Type B pancreatic cell (in vitro differentiated cells): ENCODE data around the gene MACROD1. TPM values are rescaled to one million over a fixed set of nuclear protein-coding genes. Genes with fewer than 3 reads are reported as not detected.

Source experiments
- DNase-seq: peaks from one replicate; pipeline ENCODE4 v3.0.0; 2021; ENCODE audit warnings: mixed read lengths; ENCODE audit not compliant: unreplicated experiment; ENCODE audit errors: extremely low spot score
- H3K27ac Mint-ChIP-seq: 2 replicates; pipeline ENCODE4 v1.8.0; 2021; ENCODE audit warnings: mild to moderate bottlenecking, mixed read lengths
- H3K27me3 Mint-ChIP-seq: 2 replicates; pipeline ENCODE4 v1.8.0; 2021; ENCODE audit warnings: mixed read lengths
- H3K36me3 Mint-ChIP-seq: 2 replicates; pipeline ENCODE4 v1.8.0; 2021; ENCODE audit warnings: mixed read lengths
- H3K4me1 Mint-ChIP-seq: one replicate; pipeline ENCODE4 v1.8.0; 2021; ENCODE audit warnings: mixed read lengths; ENCODE audit not compliant: unreplicated experiment
- H3K4me3 Mint-ChIP-seq: 2 replicates; pipeline ENCODE4 v1.8.0; 2021; ENCODE audit warnings: mild to moderate bottlenecking, mixed read lengths
- H3K9me3 Mint-ChIP-seq: 2 replicates; pipeline ENCODE4 v1.8.0; 2021; ENCODE audit warnings: mixed read lengths
- total RNA-seq: library from RNA; stranded (reverse); gene quantifications from 2 replicates; pipeline ENCODE4 v1.2.1, GENCODE V29; 2021; ENCODE audit warnings: low replicate concordance
- TF ChIP-seq, protein P1 (sequence below): fragments of 200-600 bp; sonication (generic); conservative IDR thresholded peaks from 2 replicates; pipeline ENCODE4 v1.5.0; 2021; ENCODE audit warnings: antibody characterized with exemption, mild to moderate bottlenecking

MACROD1 gene
- total RNA-seq, 1 donor from 2014 or later: 21.1 TPM

DNA sequence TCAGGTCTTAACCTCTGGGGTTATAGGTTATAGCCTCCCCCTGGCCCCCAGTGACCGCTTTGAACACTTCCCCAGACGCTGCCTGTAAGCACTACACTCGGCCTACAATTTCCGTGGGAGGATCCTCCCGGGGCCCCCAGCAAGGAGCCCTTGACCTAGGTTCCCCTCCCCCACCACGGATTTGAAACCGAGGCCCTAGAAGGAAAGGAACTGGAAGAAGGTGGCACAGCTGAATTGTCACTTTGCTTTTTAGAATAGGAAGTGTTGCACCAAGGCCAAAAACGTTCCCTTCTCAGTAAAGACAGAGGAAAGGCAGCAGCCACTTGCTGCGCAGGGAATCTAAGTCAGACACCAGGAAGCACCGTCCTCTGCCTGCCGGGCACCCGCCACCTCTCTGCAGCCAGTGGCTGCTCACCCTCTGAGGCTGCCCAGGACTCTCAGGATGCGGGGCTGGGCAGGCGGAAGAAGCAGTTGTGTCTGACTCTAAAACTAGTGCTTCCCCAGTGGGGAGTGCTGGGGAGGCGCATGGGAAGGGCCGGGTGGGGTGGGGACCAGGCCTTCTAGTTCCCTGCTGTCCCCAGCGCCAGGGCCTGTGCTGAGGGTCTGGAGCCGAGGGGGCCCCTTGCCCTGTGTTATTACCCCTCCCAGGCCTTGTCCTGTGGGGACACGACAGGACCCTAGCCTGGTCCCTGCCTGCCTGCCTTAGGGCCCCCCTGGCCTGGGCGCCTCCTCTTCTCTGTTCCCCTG, 138.1 kb downstream of the MACROD1 start:
- Mint-ChIP-seq H3K27me3 (peaks cover 12% of the 10 kb centered on the region), H3K9me3 (no peaks in the 10 kb centered on the region), H3K4me3 (peak overlapping the region; percentile 14), H3K36me3 (no peaks in the 10 kb centered on the region), H3K4me1 (peaks cover 36% of the 10 kb centered on the region), H3K27ac (no peak overlapping the region)
- no peak for DNase-seq
- TF ChIP-seq, protein P1, sequence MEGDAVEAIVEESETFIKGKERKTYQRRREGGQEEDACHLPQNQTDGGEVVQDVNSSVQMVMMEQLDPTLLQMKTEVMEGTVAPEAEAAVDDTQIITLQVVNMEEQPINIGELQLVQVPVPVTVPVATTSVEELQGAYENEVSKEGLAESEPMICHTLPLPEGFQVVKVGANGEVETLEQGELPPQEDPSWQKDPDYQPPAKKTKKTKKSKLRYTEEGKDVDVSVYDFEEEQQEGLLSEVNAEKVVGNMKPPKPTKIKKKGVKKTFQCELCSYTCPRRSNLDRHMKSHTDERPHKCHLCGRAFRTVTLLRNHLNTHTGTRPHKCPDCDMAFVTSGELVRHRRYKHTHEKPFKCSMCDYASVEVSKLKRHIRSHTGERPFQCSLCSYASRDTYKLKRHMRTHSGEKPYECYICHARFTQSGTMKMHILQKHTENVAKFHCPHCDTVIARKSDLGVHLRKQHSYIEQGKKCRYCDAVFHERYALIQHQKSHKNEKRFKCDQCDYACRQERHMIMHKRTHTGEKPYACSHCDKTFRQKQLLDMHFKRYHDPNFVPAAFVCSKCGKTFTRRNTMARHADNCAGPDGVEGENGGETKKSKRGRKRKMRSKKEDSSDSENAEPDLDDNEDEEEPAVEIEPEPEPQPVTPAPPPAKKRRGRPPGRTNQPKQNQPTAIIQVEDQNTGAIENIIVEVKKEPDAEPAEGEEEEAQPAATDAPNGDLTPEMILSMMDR: no peak

DNA sequence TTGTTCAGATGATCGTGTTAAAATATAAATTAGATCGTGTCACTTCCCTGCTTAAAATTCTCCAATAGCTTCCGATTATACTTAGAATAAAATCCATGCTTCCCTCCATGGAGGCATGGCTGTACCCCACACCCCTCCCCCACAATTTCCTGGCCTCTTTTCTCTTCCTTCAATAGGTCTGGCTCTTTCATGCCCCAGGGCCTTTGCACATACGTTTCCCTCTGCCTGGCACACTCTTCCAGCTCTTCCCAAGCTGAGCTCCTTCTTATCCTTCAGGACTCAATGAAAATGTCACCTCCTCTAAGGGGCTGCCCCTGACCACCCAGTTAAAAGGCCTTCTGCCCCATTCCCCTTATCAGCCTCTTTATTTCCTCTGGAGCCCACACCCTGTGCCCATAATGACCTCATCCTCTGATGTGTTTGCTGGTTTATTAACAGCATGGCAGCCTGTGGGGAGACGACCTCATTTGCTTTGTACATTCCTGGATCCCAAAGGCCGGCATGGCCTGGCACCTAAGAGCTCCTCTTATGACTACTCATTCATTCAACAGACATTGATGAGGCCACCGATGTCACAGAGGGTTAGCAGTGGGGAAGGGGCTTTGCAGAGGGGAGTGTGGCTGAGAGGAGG, 139.2 kb downstream of the MACROD1 start:
- no peaks in the 10 kb centered on the region for H3K36me3 Mint-ChIP-seq
- TF ChIP-seq, protein P1: no peak
- peaks cover 9% of the 10 kb centered on the region for H3K27me3 Mint-ChIP-seq
- no peak overlapping the region for H3K27ac Mint-ChIP-seq
- H3K4me3 Mint-ChIP-seq: no peak overlapping the region
- no peaks in the 10 kb centered on the region for H3K9me3 Mint-ChIP-seq
- peaks cover 43% of the 10 kb centered on the region for H3K4me1 Mint-ChIP-seq
- DNase-seq: no peak

DNA sequence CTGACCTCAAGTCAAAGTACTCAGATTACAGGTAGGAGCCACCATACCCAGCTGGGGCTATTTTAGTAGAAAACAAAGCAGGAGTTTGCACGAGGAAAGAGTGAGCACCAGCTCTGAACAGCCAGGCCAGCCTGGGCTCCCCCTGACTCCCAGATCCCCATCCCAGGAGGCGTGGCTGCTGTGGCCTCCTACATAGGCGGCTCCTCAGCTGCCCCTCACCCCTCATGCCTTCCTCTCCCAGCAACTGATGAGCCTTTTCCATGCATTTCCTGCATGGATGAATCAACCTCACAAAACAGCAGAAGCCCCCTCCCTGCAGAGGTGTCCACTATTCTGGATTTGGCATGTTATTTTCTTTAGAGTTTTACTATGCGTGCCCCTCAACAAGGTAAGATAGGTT, 140.7 kb downstream of the MACROD1 start:
- Mint-ChIP-seq H3K27me3 (peaks cover 8% of the 10 kb centered on the region), H3K9me3 (no peaks in the 10 kb centered on the region), H3K27ac (peak overlapping the region; percentile 77), H3K4me1 (peaks cover 41% of the 10 kb centered on the region), H3K36me3 (no peaks in the 10 kb centered on the region), H3K4me3 (peak overlapping the region; percentile 20)
- TF ChIP-seq, protein P1: no peak
- no peak for DNase-seq

DNA sequence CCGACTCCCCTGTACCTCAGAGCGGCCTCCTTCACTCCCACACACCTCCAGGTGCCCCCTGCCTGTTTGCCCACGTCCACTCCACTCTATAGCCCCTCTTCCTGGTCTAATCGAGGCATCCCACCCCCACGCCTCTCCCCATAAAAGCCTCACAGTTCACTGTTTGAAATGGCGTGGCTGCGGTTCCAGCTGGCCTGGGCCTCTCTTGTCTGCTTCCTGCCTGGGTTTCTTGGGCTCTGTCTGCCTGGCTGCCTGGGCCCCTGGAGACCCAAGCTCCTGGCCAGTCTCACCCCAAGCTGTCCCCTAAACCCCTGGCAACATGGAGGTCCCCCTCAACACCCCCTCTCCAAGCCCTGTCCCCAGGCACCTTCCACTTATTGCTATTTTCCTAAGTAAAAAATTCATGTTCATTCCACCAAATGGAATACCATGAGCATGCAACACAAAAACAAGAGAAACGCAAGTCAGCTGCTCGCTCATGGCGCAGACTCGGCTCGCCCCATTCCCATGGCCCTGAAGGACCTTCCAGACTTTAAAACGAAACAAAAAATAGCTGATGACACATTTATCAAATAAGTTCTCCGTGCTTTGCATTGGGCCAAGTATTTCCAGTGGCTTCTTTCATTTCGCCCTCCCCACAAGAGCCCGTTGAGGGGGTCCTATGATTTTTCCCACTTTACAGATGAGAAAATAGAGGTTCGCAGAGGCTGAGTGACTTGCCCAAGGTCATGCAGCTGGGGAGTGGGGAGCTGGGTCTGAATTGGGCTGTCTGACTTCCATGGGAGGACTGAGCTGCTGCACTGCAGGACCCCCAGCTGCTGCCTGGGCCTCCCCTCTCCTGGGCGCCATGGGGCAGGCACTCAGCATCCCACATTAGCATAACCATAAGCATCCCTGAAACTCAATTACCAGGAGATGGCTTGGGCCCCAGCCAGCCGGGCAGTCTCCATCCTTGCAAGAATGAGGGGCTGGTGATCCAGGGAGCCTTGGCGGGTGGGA, 141.9 kb downstream of the MACROD1 start:
- peaks cover 34% of the 10 kb centered on the region for H3K4me1 Mint-ChIP-seq

More for the DNA sequence above, 141.9 kb downstream of the MACROD1 start:
- Mint-ChIP-seq H3K27ac (no peak overlapping the region), H3K36me3 (no peaks in the 10 kb centered on the region), H3K4me3 (no peak overlapping the region), H3K9me3 (no peaks in the 10 kb centered on the region), H3K27me3 (peaks cover 8% of the 10 kb centered on the region)
- no peak for DNase-seq
- TF ChIP-seq, protein P1: no peak
